HEK293T (cell line): ENCODE results near the gene BRF1.

ENCODE experiments used
- CTCF ChIA-PET: fragments of 350-600 bp; formaldehyde crosslinking; extraction: SDS; loops from one replicate; lab custom pipeline; 2021; ENCODE audit warnings: antibody characterized with exemption, inconsistent platforms; lab: Yijun Ruan, JAX
- POLR2A ChIA-PET: fragments of 350-600 bp; formaldehyde crosslinking; extraction: SDS; loops from one replicate; lab custom pipeline; 2020; ENCODE audit warnings: antibody characterized with exemption, inconsistent platforms; lab: Yijun Ruan, JAX
- DNase-seq: peaks from one replicate; pipeline ENCODE4 v3.0.0; 2012; ENCODE audit warnings: mixed read lengths; ENCODE audit errors: extremely low spot score
- ARNT ChIP-seq: fragments of 450-650 bp; IDR thresholded peaks from 2 replicates; pipeline ENCODE4 v1.6.1; 2017; ENCODE audit warnings: mild to moderate bottlenecking
- BHLHE40 ChIP-seq: fragments of 450-650 bp; IDR thresholded peaks from 2 replicates; pipeline ENCODE4 v1.6.1; 2016; ENCODE audit warnings: mild to moderate bottlenecking, moderate library complexity, borderline replicate concordance
- CTBP1 ChIP-seq: fragments of 450-650 bp; IDR thresholded peaks from 2 replicates; pipeline ENCODE4 v1.6.1; 2016; ENCODE audit warnings: borderline replicate concordance
- ELF4 ChIP-seq: fragments of 450-650 bp; IDR thresholded peaks from 2 replicates; pipeline ENCODE4 v1.6.1; 2017; ENCODE audit warnings: antibody characterized with exemption
- FOXA1 ChIP-seq: fragments of 450-650 bp; IDR thresholded peaks from 2 replicates; pipeline ENCODE4 v1.6.1; 2016; ENCODE audit warnings: mild to moderate bottlenecking
- FOXK2 ChIP-seq: fragments of 450-650 bp; IDR thresholded peaks from 2 replicates; pipeline ENCODE4 v1.6.1; 2016; ENCODE audit warnings: mild to moderate bottlenecking
- FOXM1 ChIP-seq: fragments of 450-650 bp; IDR thresholded peaks from 2 replicates; pipeline ENCODE4 v1.6.1; 2017; ENCODE audit warnings: mild to moderate bottlenecking, borderline replicate concordance
- HDGF ChIP-seq: fragments of 450-650 bp; IDR thresholded peaks from 2 replicates; pipeline ENCODE4 v1.6.1; 2017; ENCODE audit warnings: antibody characterized with exemption, borderline replicate concordance
- L3MBTL2 ChIP-seq: fragments of 450-650 bp; conservative IDR thresholded peaks from 2 replicates; pipeline ENCODE4 v1.6.1; 2016; ENCODE audit warnings: mild to moderate bottlenecking
- LEF1 ChIP-seq: fragments of 450-650 bp; IDR thresholded peaks from 2 replicates; pipeline ENCODE4 v1.6.1; 2017; ENCODE audit warnings: mild to moderate bottlenecking, borderline replicate concordance
- NFRKB ChIP-seq: fragments of 450-650 bp; IDR thresholded peaks from 2 replicates; pipeline ENCODE4 v1.6.1; 2016; ENCODE audit warnings: mild to moderate bottlenecking, moderate library complexity
- PKNOX1 ChIP-seq: fragments of 450-650 bp; IDR thresholded peaks from 2 replicates; pipeline ENCODE4 v1.6.1; 2016
- SP1 ChIP-seq: fragments of 450-650 bp; IDR thresholded peaks from 2 replicates; pipeline ENCODE4 v1.6.1; 2017
- SUZ12 ChIP-seq: fragments of 450-650 bp; IDR thresholded peaks from 2 replicates; pipeline ENCODE4 v1.6.1; 2016; ENCODE audit warnings: mild to moderate bottlenecking
- TARDBP ChIP-seq: fragments of 450-650 bp; IDR thresholded peaks from 2 replicates; pipeline ENCODE4 v1.6.1; 2016
- ZNF384 ChIP-seq: fragments of 450-650 bp; IDR thresholded peaks from 2 replicates; pipeline ENCODE4 v1.6.1; 2016

The BRF1 gene

GRCh38 chr14:105185001-105185400 lies 115.8 kb downstream of the BRF1 start:
- ChIA-PET POLR2A (interaction anchor here (1.1 kb wide), 1 partner anchor 13 kb away, joined by 3 read pairs; no protein-coding TSS in a partner anchor), CTCF (interaction anchor here (0.9 to 1.0 kb wide), 2 partner anchors 53 to 98 kb away, joined by 3 read pairs; no protein-coding TSS in a partner anchor)
- TF ChIP-seq CTBP1 (no peak), PKNOX1 (no peak), L3MBTL2 (no peak), ZNF384 (no peak), SP1 (no peak), ARNT (no peak), FOXK2 (no peak), TARDBP (no peak), FOXA1 (no peak), ELF4 (no peak), FOXM1 (no peak), HDGF (no peak), SUZ12 (no peak), LEF1 (no peak), BHLHE40 (no peak), NFRKB (no peak)
- DNase-seq: no peak

GRCh38 chr14:105184461-105184860 lies 116.3 kb downstream of the BRF1 start:
- TF ChIP-seq NFRKB (no peak), ELF4 (no peak)
- ChIA-PET CTCF (interaction anchor here (0.9 to 1.0 kb wide), 3 partner anchors 52 to 97 kb away, joined by 3 read pairs; no protein-coding TSS in a partner anchor), POLR2A (interaction anchor here (1.1 kb wide), 1 partner anchor 12 kb away, joined by 3 read pairs; no protein-coding TSS in a partner anchor)
- DNase-seq: no peak

GRCh38 chr14:105182296-105183020 lies 118.3 kb downstream of the BRF1 start:
- TF ChIP-seq HDGF (no peak), FOXK2 (no peak), FOXA1 (no peak), SUZ12 (no peak), BHLHE40 (no peak), ARNT (no peak), SP1 (no peak), LEF1 (no peak), L3MBTL2 (no peak), ZNF384 (no peak), NFRKB (no peak), TARDBP (no peak)
- ChIA-PET CTCF (interaction anchor here (0.8 to 2.8 kb wide), 3 partner anchors 10 to 19 kb away, joined by 3 to 10 read pairs (median 4); no protein-coding TSS in a partner anchor), POLR2A (interaction anchor here (1.2 to 3.8 kb wide), 2 partner anchors 11 to 215 kb away, joined by 3 to 21 read pairs; no protein-coding TSS in a partner anchor)
- no peak for DNase-seq

- TF ChIP-seq ELF4: no peak
- TF ChIP-seq HDGF: no peak
- no peak for TF ChIP-seq PKNOX1
- TF ChIP-seq LEF1: no peak
- TF ChIP-seq SUZ12: no peak
- TF ChIP-seq FOXA1: no peak
- TF ChIP-seq ARNT: no peak
- no peak for TF ChIP-seq TARDBP
- no peak for TF ChIP-seq CTBP1
- ChIA-PET CTCF (interaction anchor here (0.8 to 2.8 kb wide), 3 partner anchors 9 to 18 kb away, joined by 3 to 10 read pairs (median 4); no protein-coding TSS in a partner anchor), POLR2A (interaction anchor here (1.2 to 3.8 kb wide), 2 partner anchors 11 to 216 kb away, joined by 3 to 21 read pairs; no protein-coding TSS in a partner anchor)
- no peak for DNase-seq
Measured at GRCh38 chr14:105181549-105182295, 119.1 kb downstream of the BRF1 start.

- POLR2A ChIA-PET: interaction anchor here (3.8 kb wide), 1 partner anchor 10 kb away, joined by 21 read pairs; no protein-coding TSS in a partner anchor
Measured at GRCh38 chr14:105180592-105181548, 119.9 kb downstream of the BRF1 start, which contains the start of gene NUDT14. NUDT14 (minus strand) TSS chr14:105181312; CDS start chr14:105181209, 103 bp downstream.

More at GRCh38 chr14:105180592-105181548, 119.9 kb downstream of the BRF1 start, which contains the start of gene NUDT14:
- TF ChIP-seq BHLHE40 (no peak), TARDBP (no peak), SP1 (no peak), SUZ12 (no peak)
- peak; percentile 92 for DNase-seq
- CTCF ChIA-PET: interaction anchor here (0.8 to 2.8 kb wide), 3 partner anchors 11 to 17 kb away, joined by 3 to 10 read pairs (median 4); no protein-coding TSS in a partner anchor
